ENCODE data around the gene CDR2.
A peak's percentile ranks its signal among the peaks of the same experiment; 100 is the strongest.

GRCh38 chr16:22321340-22322001 lies 52.9 kb downstream of the CDR2 start:
- TF ChIP-seq CTCF (IDR thresholded peaks at IDR 0.05): peak; percentile 74 to 93 (median 89)
- TF ChIP-seq POLR2A (IDR thresholded peaks at IDR 0.05): no peak

Measured in esophagus squamous epithelium (tissue), 4 donors.